Eye (tissue), 1 donor: Measurements from ENCODE around the gene TSBP1.
A peak's percentile ranks its signal among the peaks of the same experiment; 100 is the strongest.
"Not testable (repeated sequence)": the region's sequence is repeated elsewhere in the genome, so short reads cannot be mapped to it uniquely, and the experiment has no call there.

ENCODE experiments used
- DNase-seq: peaks from one replicate; pipeline ENCODE4 v3.0.0-alpha.2; 2015

Gene TSBP1

GRCh38 chr6:32371229-32371628, 474 bp downstream of the TSBP1 start:
- no peak for DNase-seq

DNA sequence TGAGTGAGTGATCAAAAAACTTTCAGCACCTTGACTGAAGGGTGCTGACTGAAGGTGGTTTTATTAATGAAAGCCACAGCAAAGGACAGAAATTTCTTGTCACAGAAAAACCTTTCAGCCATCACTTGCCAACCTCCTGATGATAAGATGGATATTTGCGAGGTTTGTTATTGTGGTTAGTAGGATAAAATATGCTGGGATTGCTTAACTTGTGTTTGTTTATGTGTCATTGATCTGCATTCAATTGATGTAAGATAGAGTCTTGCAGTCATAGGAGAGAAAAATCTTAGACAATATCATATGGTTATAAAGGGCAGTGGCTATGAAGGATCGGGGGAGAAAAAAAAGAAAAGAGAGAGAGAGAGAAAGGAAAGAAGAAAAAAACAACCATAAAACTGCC, 1.2 kb downstream of the TSBP1 start:
- no peak for DNase-seq

GRCh38 chr6:32369660-32370059, 2.0 kb downstream of the TSBP1 start:
- no peak for DNase-seq

- DNase-seq, result no peak
Measured at GRCh38 chr6:32367644-32368043, 4.1 kb downstream of the TSBP1 start.

DNA sequence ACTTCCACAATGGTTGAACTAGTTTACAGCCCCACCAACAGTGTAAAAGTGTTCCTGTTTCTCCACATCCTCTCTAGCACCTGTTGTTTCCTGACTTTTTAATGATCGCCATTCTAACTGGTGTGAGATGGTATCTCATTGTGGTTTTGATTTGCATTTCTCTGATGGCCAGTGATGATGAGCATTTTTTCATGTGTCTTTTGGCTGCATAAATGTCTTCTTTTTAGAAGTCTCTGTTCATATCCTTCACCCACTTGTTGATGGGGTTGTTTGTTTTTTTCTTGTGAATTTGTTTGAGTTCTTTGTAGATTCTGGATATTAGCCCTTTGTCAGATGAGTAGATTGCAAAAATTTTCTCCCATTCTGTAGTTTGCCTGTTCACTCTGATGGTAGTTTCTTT, 12.5 kb downstream of the TSBP1 start:
- not testable (repeated sequence) for DNase-seq

GRCh38 chr6:32358548-32358947, 13.2 kb downstream of the TSBP1 start:
- not testable (repeated sequence) for DNase-seq

DNA sequence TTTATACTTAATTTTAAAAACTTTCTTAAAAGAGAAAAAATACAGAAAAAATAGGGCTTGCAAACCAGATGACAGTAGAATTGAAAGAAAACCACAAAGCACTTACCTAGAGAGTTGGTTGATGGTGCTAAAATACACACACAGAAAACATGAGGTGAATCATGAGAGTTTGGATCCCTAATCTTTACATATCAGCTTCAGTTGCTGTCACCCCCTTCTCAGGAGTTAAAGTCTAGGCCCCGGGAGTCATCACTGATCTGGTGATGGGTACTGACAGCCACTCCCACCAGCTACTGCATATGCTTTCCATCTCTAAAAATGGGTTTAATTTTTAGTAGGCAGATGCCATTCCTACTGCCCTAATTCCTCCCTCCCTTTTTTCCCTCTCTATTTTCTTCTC, 16.7 kb downstream of the TSBP1 start:
- no peak for DNase-seq

GRCh38 chr6:32353348-32353747, 18.4 kb downstream of the TSBP1 start:
- DNase-seq, result no peak

GRCh38 chr6:32340242-32340641, 31.5 kb downstream of the TSBP1 start:
- no peak for DNase-seq

GRCh38 chr6:32337186-32337805, 34.4 kb downstream of the TSBP1 start:
- peak; percentile 36 for DNase-seq

DNA sequence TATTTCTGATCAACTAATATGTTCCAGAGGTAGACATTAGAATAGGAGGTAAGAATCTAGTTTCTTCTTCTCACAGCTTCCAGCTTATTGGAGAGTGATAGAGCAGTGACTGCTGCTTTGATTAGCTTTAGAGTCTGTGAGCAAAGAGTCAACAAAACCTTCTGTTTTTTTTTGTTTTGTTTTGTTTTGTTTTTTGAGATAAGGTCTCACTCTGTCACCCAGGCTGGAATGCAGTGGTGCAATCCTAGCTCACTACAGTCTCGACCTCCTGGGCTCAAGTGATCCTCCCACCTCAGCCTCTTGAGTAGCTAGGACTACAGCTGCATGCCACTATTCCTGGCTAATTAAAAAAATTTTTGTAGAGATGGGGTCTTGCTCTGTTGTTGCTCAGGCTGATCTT, 39.3 kb downstream of the TSBP1 start:
- no peak for DNase-seq

GRCh38 chr6:32329141-32329540, 42.6 kb downstream of the TSBP1 start:
- no peak for DNase-seq

DNA sequence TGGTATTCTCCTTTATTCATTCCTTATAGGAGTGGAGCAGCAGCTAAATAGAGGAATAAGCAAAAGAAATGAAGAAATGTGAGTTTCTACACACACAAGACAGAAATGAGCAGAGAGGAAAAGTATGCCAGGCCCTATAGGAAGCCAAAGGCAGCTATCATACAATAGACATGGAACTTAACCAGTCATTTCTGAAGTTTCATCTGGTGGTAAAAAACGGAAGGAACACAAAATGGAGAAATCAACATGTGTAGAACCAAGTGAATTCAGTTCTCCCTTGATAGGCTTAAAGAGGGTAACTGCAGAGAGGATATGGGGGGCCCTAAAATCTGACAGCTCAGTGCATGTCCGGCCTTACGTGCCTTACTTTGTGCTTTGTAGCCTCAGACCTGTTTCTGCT, 44.6 kb downstream of the TSBP1 start:
- no peak for DNase-seq

DNA sequence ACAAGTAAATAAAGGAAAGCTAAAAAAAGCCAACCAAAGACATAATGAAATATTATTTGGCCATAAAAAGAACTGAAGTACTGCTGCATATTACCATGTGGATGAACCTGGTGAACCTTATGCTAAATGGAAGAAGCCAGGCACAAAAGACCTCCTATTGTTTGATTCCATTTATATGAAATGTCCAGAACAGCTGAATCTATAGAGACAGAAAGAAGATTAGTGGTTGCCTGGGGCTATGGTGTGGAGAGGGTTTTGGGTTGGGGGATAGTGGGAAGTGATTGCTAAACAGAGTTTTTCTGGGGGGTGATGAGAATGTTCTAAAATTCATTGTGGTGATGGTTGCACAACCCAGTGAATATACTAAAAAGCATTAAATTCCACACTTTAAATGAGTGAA, 53.2 kb downstream of the TSBP1 start:
- no peak for DNase-seq

GRCh38 chr6:32317541-32317940, 54.2 kb downstream of the TSBP1 start:
- no peak for DNase-seq

- DNase-seq, result no peak
Measured at GRCh38 chr6:32313964-32314363, 57.7 kb downstream of the TSBP1 start.

GRCh38 chr6:32298632-32299336, 72.9 kb downstream of the TSBP1 start:
- no peak for DNase-seq

DNA sequence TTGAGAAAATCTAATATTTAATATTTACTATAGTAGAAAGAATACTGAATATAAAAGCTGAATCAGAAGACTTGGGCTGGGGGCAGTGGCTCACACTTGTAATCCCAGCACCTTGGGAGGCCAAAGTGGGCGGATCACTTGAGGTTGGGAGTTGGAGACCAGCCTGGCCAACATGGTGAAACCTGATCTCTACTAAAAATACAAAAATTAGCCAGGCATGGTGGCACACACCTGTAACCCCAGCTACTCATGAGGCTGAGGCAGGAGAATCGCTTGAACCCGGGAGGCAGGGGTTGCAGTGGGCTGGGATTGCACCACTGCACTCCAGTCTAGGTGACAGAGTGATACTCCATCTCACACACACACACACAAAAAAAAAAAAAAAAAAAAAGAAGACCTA, 76.7 kb downstream of the TSBP1 start:
- not testable (repeated sequence) for DNase-seq

GRCh38 chr6:32294566-32294965, 77.1 kb downstream of the TSBP1 start:
- DNase-seq, result no peak

GRCh38 chr6:32293695-32294094, 78.0 kb downstream of the TSBP1 start:
- no peak for DNase-seq

- DNase-seq, result no peak
Measured at GRCh38 chr6:32291543-32291942, 80.2 kb downstream of the TSBP1 start.

GRCh38 chr6:32290886-32291450, 80.7 kb downstream of the TSBP1 start:
- DNase-seq, result no peak

GRCh38 chr6:32288426-32288825, 83.3 kb downstream of the TSBP1 start:
- DNase-seq, result no peak

- not testable (repeated sequence) for DNase-seq
Measured at GRCh38 chr6:32273801-32274577, 97.7 kb downstream of the TSBP1 start.
